Hematopoietic multipotent progenitor cell treated with erythropoietin and hydrocortisone succinate and interleukin-3 and kit ligand, for 4 days (in vitro differentiated cells): ENCODE results near the gene SLC12A3.

Experiments used
- DNase-seq: peaks from one replicate; pipeline ENCODE4 v3.0.0-alpha.2; 2015

Gene SLC12A3

DNA sequence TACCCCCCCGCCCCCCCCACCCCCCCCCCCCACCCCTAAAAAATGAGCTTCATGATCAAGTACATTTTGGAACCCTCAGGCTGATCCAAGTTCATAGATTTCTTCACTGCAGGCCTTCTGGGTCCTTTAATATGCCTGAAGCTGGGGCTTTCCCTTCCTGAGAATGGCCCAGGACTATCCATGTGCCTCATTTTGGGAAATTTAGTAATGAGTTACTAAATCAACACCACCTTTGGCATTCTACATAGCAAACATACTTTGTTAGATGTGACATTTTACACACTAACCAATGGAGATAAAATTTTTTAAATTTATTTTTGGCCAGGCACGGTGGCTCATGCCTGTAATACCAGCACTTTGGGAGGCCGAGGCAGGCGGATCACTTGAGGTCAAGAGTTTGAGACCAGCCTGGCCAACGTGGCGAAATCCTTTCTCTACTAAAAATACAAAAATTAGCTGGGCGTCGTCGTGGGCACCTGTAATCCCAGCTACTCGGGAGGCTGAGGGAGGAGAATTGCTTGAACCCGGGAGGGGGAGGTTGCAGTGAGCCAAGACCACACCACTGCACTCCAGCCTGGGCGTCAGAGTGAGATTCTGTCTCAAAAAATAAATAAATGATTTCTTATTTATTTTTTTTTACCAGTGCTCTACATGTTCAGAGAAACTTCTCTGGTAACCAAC, 81.0 kb downstream of the SLC12A3 start:
- no peak for DNase-seq

DNA sequence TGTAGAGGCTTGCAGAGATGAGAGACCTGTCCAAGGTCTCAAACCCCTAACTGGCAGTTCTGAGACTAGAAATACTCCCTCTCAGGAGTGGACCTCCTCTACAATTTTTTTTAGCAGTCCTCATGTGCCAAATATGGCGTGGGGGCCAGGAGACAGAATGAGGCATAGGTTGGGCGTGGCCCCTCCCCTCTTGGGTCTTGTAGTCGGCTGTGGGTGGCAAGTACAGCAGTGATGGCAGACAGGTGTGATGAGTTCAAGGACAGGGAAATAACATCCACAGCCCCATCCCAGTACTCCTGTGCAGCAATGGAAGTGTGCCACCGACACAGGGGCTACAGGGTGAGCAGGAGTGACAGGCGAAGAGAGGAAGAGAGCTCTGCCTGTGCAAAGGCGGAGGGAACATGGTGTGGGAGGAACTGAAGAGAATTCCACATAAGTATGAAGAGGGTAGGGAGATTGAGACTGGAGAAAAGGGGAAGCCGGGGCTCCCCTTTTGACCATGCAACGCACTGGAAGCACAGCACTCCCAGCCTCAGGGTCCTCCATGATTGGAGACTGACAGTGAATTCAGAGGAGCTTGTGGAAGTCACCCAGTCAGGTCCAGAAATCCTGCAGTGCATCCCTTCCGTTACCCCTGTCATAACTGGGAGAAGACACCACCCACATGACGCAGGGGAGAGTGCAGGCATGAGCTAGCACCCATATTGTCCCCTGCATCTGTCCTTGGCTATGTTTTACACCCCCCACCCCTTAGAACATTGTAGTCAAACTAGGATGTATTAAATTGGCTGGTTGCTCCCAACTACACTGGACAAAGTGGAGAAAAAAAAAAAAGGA, 82.0 kb downstream of the SLC12A3 start:
- DNase-seq = no peak

DNA sequence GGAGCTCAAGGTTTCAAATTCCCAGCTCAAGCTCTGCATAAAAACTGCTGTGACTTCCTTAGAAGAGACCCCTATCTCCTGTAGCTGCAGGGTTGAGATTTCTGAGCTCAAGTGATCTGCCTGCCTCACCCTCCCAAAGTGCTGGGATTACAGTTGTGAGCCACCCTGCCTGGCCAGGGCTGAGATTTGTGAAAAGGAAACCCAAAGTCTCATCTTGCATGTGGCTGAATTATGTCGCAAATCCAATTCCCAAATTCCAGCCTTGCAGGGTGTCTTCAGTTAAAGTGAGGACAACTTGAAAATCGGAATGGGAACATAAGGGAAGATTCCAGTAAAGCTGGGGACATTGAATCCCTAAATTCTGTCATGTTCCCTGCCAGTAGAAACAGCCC, 82.6 kb downstream of the SLC12A3 start:
- DNase-seq = no peak

DNA sequence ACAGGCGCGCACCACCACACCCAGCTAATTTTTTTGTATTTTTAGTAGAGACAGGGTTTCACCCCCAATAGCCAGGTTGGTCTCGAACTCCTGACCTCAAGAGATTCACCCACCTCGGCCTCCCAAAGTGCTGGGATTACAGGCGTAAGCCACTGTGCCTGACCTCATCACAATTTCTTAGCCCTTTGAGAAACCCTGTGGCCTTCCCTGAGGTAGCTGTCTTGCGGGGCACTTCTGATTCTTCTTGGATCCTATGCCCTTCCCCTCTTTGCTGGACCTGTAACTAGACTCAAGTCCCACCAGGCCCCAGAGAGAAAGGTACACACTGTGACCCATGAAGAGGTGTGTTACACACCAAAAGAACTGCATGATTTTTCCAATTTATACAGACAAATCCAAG, 83.2 kb downstream of the SLC12A3 start:
- no peak for DNase-seq

DNA sequence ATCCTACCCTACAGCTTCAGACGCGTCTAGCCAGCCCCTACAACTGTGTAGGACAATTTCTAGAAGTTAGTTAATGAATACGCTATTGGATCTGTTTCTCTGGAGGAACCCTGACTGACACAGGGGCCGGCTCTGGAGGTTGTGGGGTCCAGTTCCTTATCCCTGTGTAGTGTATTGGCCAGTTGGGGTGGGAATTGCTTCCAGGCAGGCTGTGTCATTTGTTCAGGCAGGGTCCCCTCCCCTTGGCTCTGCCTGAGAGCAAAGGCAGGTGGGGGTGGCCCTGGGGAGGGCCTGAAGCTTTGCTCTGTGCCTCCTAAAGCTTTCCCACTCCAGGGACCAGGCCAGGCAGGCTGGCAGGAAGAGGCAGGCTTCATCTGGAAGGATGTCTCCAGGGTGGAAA, 85.0 kb downstream of the SLC12A3 start:
- no peak for DNase-seq

DNA sequence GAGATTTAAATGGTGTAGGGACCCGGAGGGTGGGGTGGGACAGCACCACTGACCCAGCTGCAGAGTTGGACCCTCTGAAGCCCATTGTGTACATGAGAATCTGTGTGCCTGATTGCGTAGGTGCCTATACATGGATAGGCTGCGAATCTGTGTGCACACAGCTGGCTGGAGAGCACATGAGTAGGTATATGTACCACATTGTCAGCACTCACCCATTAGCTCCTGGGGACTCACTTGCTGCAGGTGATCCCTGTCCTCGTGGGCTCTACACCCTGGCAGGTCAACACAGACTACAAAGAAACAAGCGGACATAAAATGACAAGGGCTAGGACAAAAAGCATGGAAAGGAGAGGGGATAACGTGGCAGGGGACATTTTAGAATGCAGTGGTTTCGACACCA, 85.4 kb downstream of the SLC12A3 start:
- DNase-seq = no peak

DNA sequence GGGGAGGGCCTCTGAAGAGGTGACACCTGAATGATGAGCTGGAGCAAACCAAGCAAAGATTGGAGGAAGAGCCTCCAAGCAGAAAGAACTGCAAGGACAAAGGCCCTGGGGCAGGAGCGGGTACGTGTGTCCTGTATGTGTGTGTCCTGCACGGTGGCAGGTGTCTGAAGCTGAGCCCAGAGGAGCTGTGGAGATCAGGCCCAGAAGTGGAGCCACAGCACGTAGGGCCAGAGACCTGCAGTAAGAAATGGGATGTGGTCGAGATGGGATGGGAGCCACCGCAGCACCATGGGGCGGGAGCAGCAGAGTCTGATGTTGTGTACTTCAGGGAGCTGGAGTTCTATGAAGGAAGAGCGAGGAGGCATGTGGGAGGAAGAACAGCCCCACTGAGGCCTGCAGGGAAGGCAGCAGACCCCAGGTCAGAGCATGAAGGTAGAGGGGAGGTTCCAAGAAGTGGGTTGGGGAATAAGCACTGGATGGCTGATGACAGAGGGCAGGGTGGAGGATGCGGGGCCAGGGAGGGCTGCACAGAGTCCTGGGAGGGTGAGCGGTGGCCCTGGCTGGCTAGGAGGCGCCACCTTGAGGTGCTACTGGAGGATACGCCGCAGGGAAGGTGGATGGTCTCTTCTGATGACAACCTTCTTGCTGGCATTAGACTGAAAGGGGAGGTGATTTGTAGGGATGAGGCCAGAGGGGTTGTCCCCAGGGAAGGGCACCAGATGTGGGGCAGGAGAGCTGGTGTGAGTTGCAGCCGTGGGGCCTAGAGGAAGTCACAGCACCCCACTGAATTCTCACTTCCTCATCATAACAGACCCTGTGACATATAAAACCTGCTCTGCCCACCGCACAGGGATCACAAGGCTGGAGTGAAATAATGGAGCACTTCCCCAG, 86.1 kb downstream of the SLC12A3 start:
- peak; percentile 77 for DNase-seq

DNA sequence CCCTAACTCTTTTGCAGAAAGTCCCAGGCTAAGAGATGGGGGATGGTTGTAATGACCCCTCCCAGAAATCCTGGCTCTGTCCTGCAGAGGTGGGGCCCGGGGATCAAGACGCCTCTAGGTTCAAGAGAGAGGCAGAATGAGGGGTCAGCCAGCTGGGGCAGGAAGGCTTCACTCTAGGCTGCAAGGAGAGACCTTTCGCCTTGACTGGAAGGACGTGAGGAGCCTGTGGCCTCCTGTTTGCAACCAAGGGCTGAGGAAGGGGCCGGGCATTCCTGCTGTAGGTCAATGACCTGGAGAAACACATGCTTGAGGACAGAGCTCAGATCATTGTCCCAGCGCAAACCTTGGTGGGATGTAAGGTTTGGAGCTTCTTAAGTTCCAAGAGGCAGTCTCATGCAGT, 88.0 kb downstream of the SLC12A3 start:
- DNase-seq = no peak

DNA sequence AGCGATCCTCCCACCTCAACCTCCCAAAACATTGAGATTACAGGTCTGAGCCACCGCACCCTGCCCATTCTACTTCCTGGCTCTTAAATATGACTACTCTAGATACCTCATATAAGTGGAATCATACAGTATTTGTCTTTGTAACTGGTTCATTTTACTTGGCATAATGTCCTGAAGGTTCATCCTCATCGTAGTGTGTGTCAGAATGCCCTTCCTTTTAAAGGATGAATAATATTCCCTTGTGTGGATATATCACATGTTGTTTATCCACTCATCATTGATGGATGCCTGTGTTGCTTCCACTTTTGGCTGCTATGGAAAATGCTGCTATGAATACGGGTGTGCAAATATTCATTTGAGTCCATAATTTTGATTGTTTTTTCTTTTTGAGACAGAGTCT, 91.1 kb downstream of the SLC12A3 start:
- DNase-seq = no peak

DNA sequence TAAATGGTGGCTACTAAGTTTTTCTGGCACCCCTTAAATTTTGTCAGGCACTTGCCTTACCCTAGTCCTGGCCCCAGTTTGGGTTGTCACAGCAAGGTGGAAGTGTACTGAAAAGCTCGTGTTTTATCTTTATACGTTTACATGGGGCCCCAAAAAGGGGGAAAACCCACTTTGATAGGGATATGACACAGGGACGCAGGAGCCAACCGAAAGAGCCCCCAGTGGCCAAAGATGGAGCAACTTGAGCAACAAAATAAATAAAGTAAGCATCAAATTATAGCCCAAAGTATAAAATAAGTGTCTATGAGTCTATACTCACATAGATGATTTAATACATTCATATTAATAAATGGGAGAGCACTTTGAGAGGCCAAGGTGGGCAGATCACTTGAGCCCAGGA, 91.7 kb downstream of the SLC12A3 start:
- peak; percentile 29 for DNase-seq

DNA sequence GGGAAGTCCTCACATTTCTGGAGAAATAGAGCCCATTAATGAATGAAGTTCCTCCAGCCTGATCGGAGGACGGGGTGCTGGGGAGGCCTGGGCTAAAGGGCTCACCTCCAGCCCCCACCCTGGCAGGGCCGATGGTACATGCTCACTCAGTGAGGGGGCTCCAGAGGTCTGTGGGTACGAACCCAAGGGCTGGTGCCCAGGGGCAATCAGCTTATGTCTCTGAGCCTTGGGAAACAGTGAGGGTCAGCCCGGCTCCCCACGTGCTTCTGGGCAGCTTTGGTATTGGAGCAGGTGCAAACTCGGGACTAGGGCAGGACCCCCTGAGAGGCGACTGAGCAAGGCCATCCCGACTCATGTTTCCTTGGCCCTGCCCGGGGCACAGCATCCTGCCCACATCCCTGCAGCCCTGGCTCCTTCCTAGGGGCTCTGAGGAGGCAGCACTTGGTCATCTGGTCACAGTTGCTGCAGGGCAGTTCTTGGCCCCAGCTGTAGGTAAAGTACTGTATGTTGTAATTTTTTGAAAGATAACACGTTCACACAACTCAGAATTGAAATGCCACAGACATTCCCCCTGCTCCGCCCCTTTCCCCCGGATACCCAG, 95.8 kb downstream of the SLC12A3 start:
- no peak for DNase-seq

DNA sequence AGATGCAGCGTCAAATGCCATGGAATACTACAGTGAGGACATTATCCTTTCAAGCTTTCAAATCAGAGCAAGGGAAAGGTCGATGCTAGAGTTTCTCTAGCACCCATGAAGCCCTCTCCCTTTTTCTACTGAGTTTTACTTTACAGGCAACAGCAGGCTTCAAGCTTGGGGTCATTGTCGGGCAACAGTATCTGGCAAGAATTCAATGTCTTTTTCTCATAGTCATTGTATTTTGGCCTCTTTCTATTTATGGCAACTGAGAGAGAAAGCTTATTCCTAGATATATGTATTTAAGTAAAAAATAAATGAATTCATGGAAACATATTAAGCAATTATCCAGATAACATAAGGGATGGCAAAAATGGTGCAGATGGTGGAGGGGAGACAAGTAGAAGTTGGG, 96.4 kb downstream of the SLC12A3 start:
- no peak for DNase-seq

DNA sequence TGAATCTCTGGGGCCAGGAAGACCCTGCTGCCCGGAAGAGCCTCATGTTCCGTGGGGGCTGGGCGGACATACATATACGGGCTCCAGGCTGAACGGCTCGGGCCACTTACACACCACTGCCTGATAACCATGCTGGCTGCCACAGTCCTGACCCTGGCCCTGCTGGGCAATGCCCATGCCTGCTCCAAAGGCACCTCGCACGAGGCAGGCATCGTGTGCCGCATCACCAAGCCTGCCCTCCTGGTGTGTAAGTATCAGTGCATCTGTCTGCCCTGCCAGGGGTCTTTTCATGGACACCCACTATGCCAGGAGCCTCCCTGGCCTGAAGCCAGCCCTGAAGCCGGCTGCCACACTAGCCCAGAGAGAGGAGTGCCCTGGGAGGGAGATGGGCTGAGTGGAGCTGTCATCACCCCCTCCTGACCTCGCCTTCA, 96.9 kb downstream of the SLC12A3 start, which contains the start of gene CETP:
TSS of gene CETP (plus strand) at position 100 of the 431 bp plus-strand sequence. CDS start at position 130, 30 bp downstream.
- DNase-seq = no peak

DNA sequence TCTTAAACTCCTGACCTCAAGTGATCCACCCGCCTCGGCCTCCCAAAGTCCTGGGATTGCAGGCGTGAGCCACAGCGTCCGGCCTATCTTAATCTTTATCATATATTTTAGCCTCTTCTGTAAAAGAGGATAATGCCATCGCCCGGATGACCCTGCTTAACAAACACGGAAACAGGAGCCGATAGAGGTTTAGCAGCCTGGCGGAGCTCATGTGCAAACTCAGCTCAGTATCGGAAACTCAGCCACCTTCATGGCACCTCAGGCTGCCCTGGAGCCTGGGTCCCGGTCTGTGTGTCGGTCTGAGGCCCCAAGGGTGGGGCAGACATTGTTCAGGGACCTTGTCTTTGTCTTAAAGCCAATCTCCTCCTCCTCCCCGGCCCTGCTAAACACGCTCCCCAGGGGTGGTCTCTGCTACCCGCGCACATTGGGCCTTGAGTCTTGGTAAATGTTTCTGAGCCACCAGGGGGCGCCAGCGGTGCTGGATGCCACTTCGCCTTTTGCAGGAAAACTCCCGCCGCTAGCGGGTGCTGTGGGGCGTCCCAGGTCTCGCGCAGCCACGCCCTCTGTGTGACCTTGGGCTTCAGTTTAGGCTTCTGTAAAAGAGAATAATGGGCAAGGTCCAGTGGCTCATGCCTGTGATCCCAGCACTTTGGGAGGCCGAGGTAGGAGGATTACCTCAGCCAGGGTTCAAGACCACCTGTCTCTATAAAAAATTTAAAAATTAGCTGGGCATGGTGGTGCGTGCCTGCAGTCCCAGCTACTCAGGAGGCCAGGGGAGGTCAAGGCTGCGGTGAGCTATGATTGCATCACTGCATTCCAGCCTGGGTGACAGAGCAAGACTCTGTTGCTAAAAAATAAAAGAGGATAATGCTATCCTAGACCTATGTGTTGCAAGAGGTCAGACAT, 99.5 kb downstream of the SLC12A3 start:
- peak; percentile 96 for DNase-seq
